ENCODE data around the gene BANF2.
A peak's percentile ranks its signal among the peaks of the same experiment; 100 is the strongest.

BANF2 gene

DNA sequence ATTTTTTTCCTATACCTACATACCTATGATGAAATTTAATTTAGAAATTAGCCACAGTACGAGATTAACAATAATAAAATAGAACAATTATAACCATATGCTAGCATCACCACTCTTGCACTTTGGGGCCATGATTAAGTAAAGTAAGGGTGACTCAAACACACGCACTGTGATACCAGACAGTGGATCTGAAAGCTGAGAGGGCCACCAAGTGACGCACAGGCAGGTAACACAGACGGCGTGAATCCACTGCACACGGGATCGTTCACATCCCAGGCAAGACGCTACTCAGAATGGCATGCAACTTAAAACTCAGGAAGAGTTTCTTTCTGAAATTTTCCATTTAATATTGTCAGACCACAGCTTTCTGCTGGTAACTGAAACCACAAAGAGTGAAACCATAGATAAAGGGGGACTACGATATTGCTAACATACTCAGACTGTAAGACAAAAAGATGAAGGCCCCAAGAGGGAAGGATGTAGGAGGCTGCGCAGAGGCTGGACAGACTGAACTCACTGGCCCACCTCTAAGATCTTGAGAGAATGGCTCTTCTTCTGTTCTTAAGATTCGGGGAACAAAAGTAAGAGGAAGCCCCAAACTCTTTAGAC is 35.6 kb upstream of the BANF2 start:
- DNase-seq (ENCODE audit: low spot score) = no peak

DNA sequence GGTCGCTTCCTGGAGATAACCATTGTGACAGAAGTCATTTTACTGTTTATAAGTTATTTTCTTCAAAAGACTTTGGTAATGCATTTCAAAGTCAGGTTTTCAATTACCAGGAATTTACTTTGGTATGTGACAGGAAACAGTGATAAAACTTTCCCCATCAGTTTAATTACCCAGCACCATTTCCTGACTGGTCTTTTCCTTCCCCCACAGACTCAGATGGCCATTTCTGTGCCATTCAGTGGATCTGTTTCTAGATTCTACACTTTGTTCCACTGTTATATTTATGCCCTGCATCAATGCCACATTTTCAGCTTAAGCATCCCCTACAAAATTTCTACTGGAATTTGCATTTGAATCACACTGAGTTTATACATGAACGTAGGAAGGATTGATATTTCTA is 34.0 kb upstream of the BANF2 start:
- no peak for DNase-seq (ENCODE audit: low spot score)

DNA sequence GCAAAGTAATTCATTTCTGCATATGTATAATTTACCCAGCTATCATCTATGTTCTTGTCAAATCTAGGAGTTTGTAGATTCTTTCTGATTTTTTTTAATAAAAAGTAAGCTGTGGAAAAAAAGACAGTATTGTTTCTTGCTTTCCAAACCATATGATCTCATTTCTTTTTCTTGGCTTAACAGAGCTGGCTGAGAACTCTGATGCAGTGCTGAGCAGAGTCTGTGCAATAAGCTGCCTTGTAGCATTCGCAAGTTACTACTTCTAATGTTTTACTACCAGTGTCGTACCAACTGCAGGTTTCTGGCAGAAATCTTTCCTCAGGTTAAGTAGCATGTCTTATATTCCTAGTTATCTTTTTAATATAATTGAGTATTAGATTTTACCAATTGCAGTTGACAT is 33.3 kb upstream of the BANF2 start:
- DNase-seq (ENCODE audit: low spot score) = no peak

DNA sequence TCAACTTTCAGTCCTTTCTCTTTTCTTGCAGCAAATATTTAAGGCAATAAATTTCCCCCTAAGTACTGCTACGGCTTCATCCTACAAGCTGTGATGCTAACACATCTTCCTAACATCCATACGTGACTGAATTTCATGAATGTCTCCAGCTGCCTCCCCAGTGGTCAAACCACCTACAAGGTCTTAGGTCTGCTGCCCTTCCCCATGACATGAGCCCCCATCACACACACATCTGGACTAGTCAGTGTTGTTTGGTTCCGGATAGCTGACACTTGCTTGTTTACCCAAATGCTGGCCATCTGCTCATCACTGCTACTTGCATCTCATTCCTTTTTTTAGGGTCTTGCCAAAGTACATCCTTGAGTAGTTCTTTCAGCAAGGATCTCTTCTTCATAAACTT is 32.3 kb upstream of the BANF2 start:
- no peak for DNase-seq (ENCODE audit: low spot score)

DNA sequence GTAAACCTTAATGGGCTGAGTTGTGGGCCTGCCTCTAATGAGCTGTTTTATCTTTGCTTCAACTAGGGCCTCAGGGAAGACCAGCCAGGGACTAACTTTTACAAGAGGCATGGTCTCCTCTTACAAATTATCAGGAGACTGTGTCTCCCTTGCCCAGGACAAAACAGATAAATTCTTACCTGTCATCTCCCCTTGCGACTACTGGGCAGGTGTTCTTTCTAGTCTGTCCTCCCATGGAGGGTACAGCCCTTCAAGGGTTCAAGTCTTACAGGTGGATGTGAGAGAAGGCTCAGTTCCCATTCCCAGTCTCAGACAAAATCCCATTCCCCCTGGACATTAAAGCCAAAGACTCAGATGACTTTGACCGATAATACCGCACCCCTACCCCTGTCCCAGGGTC is 31.3 kb upstream of the BANF2 start:
- no peak for DNase-seq (ENCODE audit: low spot score)

DNA sequence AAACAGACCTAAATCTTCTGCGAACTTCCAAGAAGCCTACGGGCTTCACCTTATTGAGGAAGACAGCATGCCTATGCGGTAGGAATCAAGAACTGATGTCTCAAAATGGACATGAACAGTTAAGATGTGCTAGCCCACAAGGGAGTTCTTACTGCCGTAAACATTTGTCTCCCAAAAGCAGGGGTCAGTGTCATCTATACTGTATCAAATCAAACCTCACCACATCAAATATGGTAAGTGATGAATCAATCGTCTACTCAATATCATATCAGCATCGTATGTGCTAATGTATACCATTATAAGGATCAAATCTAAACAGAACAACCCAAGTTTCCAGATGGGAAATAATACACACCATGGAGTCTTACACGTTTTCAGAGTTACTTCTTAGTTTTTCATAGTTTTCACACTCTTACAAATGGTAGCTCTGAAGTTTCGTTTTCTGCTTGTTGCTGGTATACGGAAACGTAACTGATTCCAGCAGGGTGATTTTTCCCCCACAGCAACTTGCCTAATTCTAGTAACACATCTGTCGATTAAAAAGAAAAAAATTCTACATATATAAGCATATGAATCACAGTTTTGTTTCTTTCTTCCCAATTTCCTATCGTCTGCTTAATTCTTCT is 30.3 kb upstream of the BANF2 start:
- no peak for DNase-seq (ENCODE audit: low spot score)

DNA sequence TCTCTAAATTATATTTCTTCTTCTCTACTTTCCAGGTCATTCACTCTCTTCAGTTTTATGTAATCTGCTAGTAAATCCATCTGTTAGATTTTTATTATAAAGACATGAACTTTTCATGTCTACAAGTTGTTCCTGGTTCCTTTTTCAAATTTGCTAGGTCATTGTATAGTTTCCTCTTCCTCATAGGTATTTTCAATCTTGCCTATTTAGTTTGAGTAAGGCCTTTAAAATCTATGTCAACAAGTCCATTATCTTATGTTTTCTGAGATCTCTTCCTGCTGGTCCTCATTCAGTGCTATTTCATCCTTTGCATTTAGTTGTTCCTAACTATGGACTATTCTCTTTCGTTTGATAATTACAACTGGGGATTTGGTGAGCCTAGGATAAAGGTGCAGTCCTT is 28.8 kb upstream of the BANF2 start:
- no peak for DNase-seq (ENCODE audit: low spot score)

DNA sequence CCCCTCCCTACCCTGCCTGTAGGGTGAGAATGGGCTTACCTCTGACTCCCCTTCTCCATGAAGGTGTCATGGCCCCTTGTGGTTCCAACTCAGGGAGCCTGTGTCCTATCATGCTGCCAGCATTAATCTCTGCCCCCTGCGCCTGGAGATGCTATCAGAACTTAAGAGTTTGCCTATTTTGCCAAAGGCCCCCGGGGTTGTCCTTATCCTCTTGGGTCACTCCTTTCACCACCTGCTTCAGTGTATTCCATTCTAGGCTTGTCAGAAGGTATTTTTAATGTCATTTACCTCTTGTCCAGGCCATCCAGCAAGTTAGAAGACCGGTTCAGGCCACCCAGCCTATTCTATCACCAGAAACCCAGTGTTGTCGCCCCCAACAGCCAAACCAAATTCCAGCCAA is 28.2 kb upstream of the BANF2 start:
- DNase-seq (ENCODE audit: low spot score) = no peak

DNA sequence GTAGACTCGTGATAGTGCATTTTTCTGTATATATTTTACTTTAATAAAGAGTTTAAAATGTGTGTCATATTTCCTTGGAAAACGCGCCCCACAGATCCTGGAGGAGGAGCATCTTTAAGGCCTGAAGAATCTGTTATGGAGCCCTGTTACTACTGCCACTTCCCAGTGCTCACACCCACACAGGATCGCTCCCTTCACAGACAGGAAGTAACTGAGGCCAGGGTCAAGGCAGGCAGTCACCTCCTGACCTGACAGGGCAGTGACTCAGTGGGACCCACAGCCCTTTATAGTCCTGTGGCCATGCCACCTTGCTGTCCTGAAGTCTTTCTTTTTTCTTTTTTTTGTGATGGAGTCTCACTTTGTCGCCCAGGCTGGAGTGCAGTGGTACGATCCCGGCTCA is 26.7 kb upstream of the BANF2 start:
- no peak for DNase-seq (ENCODE audit: low spot score)

DNA sequence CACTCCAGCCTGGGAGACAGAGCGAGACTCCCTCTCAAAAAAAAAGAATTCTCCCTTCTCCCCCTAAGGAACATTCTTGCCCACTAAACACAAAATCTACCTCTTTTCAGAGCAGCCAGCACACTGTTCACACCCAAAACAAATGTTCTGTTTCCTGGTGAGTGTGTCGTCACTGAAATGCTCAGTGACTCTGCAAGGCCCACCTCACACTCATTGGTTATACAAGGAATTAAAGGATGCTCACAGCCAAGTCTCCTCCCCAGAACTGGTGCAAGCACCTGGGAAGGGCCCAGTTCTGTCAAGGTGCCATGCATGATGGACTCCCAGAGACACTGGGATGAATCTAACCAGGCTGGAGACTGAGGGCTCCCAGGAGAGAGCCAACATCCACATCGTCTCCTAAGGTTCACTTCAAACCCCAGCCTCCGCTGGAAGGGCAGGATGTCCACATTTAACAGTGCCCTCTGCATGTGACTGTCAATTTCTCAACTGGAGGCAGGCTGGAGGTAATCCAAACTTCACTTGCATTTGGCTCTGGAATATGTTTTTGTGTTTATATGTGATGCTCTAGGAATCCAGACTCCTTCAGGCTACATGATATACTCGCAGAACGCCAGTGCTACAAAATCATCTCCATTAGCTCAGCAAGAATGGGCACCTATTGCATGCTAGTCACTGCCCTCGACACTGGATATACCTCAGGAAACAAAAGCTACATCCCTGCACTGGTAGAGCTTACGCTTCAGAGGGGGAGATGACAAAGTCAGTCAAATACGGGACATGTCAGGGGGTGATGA is 24.8 kb upstream of the BANF2 start:
- no peak for DNase-seq (ENCODE audit: low spot score)

DNA sequence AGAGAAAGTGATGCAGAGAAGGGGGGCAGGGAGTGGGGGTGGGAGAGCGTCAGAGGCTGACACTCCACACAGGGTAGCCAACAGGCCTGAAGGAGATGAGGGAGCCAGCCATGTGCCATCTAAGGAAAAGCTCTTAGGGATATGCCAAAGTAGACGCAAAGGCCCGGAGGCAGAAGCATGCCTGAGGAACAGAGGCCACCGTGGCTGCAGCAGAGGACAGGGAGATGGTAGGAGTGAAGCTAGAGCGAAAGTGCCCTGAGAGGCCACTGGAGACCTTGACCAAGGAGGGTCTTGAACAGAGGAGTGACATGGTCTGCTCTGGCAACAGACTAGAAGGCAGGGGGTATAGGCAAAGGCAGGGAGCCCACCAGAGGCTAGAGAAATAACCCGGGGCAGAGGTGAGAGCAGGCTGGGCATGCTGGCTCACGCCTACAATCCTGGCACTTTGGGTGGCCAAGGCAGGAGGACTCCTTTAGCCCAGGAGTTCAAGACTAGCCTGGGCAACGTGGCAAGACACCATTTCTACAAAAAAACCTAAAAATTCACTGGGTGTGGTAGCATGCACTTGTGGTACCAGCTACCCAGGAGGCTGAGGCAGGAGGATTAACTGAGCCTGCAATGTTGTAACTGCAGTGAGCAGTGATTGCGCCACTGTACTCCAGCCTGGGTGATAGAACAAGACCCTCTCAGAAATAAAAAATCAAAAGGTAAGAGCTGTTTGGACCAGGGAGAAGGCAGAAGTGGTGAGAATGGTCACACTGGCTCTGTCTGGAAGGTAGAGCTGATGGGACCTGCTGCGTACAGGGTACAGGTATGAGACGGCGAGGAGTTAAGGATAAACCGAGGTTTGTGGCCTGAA is 24.0 kb upstream of the BANF2 start:
- no peak for DNase-seq (ENCODE audit: low spot score)

DNA sequence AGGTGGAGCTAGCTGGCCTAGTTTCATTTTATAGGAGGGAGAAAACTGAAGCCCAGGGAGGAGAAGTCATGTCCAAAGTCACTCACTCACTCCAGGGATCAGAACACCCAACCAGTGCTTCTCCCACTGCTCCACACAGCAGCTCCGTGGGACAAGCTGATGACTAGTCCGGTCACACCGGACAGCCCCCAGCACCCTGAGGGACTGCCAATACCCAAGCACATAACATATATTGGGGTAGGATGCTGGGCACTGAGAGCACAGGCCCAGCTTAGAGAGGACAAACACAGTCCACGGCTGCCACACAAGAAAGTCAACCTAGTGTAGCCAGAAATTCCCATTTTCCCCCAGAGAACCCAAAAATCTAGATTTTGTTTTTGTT is 23.4 kb upstream of the BANF2 start:
- DNase-seq (ENCODE audit: low spot score) = no peak

DNA sequence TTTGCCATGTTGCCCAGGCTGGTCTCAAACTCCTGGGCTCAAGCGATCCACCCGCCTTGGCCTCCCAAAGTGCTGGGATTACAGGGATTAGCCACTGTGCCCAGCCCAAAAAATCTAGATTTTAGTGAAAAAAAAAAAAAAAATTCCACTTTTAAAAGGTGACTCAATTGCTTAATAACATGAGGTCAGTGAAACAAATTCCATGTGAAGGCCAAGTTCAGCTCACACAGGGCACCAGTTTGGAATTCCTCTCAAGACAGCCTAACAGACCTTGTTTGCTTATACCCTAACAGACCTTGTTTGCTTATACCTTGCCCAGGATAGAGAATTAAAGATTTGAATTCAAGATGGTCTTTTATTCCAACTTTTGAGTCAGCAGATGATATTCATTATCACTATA is 22.8 kb upstream of the BANF2 start:
- no peak for DNase-seq (ENCODE audit: low spot score)

DNA sequence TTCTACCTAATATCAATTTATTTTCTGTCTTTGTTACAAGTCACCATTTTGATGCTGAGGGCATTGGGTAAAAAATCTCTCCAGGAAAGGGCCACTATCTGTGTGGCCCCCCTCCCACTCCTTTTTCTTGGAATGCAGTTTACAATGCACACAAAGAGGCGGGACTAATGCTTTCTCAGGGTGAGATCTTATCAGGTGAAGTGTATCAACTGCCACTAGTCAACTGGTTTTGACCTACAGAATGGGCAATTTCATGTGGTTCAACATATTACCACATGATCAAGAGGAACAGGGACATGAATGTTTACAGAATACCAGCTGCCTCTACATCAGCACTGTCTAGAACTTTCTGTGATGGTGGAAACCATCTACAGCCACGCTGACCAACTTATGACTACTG is 21.5 kb upstream of the BANF2 start:
- no peak for DNase-seq (ENCODE audit: low spot score)

DNA sequence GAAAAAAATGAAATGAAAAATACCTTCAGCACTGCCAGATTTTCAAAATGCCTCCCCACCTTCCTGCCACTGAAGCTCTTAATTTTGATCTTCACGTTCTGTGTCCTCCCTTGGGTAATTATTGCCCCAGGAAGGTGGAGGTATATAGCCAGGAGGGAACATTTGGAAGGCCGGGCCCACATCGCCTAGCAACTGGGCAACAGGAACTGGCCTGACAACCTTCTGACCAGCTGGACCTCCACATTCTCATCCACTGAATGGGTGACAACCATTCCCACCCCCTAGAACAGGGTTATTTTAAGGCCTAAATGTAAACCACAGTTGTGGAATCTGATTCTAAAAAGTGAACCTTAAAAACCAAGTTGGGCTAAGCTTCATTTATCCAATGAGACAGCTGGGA is 20.9 kb upstream of the BANF2 start:
- no peak for DNase-seq (ENCODE audit: low spot score)

DNA sequence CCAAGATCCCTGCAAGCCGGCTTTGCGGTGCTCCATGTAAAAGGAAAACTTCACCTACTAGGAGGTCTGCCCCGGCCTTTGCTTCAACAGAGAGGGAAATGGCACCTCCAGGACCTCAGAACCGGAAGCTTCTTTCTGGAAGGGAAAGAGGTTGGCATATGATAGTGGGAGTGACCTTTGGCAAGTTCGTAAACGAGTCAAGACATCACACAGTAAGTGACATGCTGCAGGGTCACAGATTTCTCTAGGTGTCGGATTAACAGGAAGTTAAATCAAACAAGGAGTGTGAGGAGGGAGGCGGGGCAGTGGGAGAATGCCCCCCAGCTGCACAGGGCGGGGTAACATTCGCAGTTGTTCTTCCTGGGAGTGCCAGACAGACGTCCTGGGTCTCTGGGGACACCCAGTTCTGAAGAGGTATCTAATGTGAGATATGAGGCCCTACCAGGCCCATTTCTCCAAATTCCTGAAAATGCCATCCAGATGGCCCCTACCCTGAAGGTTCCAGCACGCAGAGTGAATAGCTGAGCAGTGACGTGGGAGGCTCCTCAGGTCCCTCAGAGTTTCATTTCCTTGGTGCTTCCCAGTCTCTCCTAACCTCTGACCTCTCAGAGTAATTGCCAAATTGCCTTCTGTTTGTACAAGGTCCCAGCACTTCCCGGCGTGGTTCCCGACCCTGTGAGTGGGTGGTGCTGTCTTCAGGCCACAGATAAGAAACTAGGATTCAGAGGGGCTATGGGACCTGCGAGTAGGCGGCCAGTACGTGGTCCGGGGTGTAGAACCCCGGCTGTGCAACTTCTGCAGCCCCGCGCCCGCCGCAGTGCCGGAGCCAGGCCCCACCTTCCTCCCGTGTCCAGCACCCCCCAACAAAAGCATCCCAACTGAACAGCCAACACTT is 19.6 kb upstream of the BANF2 start:
- peak; percentile 17 for DNase-seq (ENCODE audit: low spot score)

DNA sequence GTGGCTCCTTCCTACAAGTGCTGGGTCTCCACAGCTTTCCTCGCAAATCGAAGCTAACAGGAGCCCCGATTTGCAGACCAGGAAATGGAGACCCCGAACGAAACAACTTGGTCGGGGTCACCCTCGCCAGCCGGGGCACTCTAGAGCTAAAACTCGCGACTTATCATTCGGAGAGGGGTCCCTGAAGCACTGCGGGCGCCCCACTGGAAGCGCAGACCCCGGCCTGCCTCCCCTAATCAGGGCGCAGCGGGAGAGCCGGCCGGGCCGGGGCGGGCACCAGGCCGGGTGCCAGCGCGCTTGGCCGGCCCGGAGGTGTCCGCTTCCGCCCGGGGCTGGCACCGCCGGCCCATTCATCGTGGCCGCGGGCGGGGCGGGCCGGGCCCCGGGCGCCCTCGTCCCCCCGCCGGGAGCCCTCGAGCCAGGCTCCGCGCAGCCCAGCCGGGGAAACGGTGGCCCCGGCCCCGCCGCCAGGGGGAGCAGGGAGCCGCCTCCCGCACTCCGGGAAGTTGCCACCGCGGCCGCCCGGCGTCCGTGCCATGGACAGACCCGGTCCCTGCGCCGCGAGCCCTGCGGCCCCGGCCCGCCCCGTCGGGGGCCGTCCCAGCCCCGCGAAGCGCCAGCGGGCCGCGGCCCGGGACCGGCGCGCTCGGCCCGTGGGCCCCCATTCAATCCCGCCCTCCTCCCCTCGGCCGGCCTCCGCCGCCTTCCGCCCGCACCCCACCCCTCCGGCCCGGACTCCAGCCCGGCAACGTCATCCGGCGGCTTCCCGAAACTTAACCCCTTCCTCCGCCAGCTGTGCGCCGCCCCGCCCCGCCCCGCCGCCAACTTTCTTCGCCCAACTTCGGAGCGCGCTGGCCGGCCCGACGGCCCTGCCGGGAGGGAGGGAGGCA is 18.7 kb upstream of the BANF2 start:
- peak; percentile 36 for DNase-seq (ENCODE audit: low spot score)

DNA sequence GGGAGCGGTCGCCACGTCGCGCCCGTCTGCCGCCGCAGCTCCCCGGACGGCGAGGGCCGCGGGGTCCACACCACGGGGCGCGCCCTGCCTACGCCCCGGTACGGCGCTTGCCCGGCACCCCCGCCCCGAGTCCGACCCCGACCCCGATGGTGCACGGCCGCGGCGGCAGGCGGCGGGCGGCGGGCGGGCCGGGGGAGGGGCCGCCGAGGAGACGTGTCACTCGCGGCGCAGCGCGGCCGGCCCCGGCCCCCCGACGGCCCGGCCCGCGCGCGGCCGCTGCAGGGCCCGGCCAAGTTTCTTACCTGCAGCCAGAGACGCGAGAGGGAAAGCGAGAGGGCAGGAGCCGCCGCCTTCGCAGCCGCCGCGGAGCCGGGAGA is 18.1 kb upstream of the BANF2 start:
- DNase-seq (ENCODE audit: low spot score) = no peak

DNA sequence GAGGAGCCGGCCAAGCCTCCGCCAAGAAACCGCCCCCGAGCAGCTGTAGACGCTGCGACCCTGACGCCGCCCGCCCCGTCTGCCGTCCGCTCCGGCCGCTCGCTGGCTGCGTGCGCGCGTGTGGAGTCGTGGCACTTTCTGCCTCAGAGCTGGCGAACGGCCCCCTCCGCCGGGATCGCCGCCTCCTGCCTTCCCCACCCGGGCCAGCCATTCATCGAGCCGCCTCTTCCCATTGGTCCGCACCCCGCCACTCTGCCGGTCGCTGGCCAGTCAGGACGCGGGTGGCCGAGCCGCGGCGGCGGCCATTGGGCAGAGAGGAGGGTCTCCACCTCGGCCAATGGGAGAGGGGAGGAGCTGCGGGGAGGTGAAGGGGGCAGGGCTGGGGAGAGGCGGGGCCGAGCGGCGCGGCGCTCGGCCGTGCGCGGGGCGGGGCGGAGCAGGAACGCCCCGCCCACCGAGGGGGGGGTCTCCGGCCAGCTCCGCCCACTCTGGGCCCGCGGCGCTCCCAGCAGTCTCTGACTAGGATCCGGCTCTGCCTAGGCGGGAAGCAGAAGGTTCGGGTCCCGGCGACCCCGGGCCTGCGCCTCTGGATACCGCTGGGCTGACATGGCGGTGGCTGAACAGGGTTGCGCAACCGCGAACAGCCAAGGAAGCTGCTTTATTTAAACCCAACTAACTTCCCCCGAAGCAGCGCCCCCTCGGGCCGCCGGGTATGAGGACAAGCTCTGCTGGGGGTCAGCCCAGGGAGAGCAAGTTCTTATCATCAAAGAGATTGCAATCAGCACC is 17.5 kb upstream of the BANF2 start, which contains the start of gene RRBP1:
Gene RRBP1, minus strand, starts transcription at position 140 of the 786 bp plus-strand sequence. CDS start 21,735 bp downstream, outside the sequence.
- DNase-seq (ENCODE audit: low spot score) = peak; percentile 97

DNA sequence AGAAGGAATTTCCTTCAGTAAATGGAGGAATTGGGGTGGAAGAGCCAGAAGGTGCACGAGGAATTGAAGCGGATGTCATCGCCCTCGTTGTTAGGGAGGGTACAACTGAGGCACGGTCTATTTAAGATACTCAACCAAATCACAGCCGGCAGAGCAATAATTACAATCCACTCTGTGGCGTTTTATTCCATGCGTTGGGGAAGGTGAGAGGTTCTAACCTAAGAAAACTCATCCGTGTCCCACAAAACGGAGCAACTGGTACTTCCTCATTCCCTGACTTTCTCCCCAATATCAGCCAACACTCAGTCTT is 16.9 kb upstream of the BANF2 start:
- no peak for DNase-seq (ENCODE audit: low spot score)
